Activated naive CD4-positive, alpha-beta T cell treated with anti-CD3 and anti-CD28 coated beads, Interleukin-2, amount 10 ng/mL, durations not matched to agents 7 days and 5 days (primary cell): ENCODE results near the gene HEPN1.

Experiments used
- CTCF ChIA-PET: fragments of 350-600 bp; sonication (Branson Sonifier 250); formaldehyde crosslinking; loops from one replicate; lab custom pipeline; 2021; ENCODE audit warnings: antibody characterized with exemption; lab: Charles Lee
- DNase-seq: peaks from one replicate; pipeline ENCODE4 v3.0.0-alpha.2; 2020
- H3K27ac Mint-ChIP-seq: one replicate; pipeline ENCODE4 v1.8.0; 2021; ENCODE audit warnings: mild to moderate bottlenecking, moderate library complexity, mixed read lengths
- H3K27me3 Mint-ChIP-seq: one replicate; pipeline ENCODE4 v1.8.0; 2021; ENCODE audit warnings: mild to moderate bottlenecking, mixed read lengths
- H3K36me3 Mint-ChIP-seq: one replicate; pipeline ENCODE4 v1.8.0; 2021; ENCODE audit warnings: mixed read lengths
- H3K4me1 Mint-ChIP-seq: one replicate; pipeline ENCODE4 v1.8.0; 2021; ENCODE audit warnings: mixed read lengths
- H3K4me3 Mint-ChIP-seq: one replicate; pipeline ENCODE4 v1.8.0; 2021; ENCODE audit warnings: mild to moderate bottlenecking, moderate library complexity, mixed read lengths
- H3K9me3 Mint-ChIP-seq: one replicate; pipeline ENCODE4 v1.8.0; 2021; ENCODE audit warnings: mixed read lengths

Gene HEPN1

DNA sequence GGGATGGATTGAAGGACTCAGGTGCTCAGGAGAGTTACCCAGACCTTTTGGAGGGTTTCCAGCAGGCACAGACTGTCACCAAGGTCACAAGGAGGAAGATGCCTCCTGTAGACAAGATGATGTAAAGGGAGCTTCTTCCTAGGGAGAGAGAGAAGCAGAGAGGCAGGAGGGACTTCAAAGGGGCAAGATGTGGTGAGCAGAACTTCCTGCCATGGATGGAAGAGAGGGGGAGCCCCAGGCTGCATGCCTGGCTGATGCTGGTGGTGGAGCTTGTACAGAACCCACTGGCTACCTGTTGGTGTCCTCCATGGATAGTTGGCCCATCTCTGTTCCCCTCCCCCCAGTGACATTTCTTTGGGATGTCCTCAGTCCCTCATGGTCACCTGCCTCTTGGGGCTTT lies 4.2 kb downstream of the HEPN1 start:
- peak; percentile 52 for DNase-seq
- Mint-ChIP-seq H3K27ac (no peak overlapping the region), H3K27me3 (peaks cover 25% of the 10 kb centered on the region), H3K9me3 (no peaks in the 10 kb centered on the region), H3K4me1 (peaks cover 23% of the 10 kb centered on the region), H3K4me3 (no peak overlapping the region), H3K36me3 (no peaks in the 10 kb centered on the region)
- CTCF ChIA-PET: interaction anchor here (0.6 to 1.8 kb wide), 4 partner anchors 11 to 219 kb away, joined by 3 to 6 read pairs (median 3); no protein-coding TSS in a partner anchor

DNA sequence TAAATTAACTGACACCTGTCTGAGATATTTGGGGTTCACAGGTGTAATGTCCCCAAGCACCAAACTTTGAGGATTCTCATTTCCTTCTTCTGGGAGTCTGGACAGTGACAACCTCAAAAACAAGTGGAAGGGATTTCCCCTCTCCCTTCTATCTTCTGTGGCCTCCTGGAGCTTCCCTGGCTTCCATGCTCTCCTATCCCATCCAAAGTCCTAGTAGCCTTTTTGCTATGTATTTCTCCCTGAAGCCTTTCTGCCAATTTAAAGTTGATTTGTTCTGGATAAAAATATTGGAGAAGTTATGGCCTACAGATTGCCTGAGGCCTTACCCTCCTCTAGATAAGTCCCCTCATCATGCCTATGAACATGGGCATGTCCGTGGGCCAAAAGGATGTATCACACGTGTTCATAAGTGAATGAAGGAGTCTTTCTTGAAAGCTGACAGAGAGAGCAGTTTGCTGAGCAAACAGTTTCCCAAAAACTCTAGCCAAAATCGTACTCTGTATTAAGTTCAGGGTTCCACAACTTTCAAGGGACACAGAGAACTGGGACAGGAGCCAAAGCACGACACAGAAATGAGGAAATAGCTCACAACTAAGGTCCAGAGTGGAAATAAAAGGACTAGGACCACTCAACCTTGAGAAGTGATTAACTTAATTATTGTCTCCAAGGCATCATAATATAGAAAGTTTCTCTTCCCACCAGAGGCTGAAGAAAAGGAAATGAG lies 10.1 kb downstream of the HEPN1 start:
- no peaks in the 10 kb centered on the region for H3K36me3 Mint-ChIP-seq
- peaks cover 25% of the 10 kb centered on the region for H3K4me1 Mint-ChIP-seq
- CTCF ChIA-PET: interaction anchor here (0.8 to 1.0 kb wide), 2 partner anchors 22 to 213 kb away, joined by 3 read pairs; no protein-coding TSS in a partner anchor
- peaks cover 7% of the 10 kb centered on the region for H3K27me3 Mint-ChIP-seq
- H3K27ac Mint-ChIP-seq: no peak overlapping the region
- no peak overlapping the region for H3K4me3 Mint-ChIP-seq
- no peak for DNase-seq
- no peaks in the 10 kb centered on the region for H3K9me3 Mint-ChIP-seq

DNA sequence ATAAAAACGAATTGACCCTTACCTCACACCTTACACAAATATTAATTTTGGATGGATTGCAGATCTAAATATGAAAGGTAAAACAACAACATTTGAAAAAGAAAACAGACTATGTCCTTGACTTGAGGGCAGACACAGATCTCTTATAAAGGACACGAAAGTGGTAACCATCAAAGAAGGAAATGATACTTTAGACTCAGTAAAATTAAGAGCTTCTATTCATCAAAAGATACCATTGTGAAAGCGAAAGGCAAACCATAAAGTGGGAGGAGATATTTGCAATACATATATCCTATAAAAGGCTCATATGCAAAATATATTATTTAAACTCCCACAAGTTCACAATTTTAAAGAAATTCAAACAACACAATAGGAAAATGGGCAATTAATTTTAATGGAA lies 11.7 kb downstream of the HEPN1 start:
- Mint-ChIP-seq H3K4me1 (peaks cover 24% of the 10 kb centered on the region), H3K9me3 (no peaks in the 10 kb centered on the region), H3K27me3 (peaks cover 3% of the 10 kb centered on the region), H3K36me3 (no peaks in the 10 kb centered on the region), H3K27ac (peak overlapping the region; percentile 77), H3K4me3 (peak overlapping the region; percentile 9)
- CTCF ChIA-PET: no interaction called here
- DNase-seq: no peak

DNA sequence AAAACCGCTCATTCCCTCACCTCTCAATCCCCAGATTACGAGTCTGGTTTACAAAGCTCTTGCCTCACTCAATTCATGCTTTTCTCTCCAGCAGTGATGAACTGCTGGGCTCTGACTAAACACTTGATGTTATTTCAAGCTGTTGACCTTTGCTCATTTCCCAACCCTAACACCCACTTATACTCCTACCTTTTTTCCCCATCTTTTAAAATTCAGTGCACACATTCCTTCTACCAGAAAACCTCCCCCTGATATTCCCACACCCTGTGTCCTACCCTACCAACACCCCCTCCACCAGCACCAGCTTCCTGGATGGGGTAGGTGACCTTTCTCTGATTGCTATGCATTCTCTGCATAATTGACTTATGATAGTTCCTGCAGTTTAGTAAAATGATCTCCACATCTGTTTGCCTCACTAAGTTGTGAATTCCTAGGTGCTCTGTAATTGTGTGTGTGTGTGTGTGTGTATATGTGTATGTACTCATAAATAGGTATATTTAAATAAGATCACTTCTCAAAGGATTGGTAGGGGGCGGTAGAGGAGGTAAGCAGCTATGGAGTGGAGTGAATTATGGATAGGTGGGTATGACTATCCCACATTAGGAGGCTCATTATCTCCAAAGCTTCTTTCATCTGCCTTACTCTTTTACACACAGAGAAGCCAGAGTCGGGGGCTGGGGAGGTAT lies 16.0 kb downstream of the HEPN1 start:
- Mint-ChIP-seq H3K4me1 (peaks cover 16% of the 10 kb centered on the region), H3K9me3 (no peaks in the 10 kb centered on the region), H3K36me3 (no peaks in the 10 kb centered on the region), H3K27ac (no peak overlapping the region), H3K4me3 (no peak overlapping the region), H3K27me3 (peaks cover 37% of the 10 kb centered on the region)
- DNase-seq: no peak
- CTCF ChIA-PET: interaction anchor here (0.6 to 1.9 kb wide), 5 partner anchors 12 to 97 kb away, joined by 3 to 10 read pairs (median 3); no protein-coding TSS in a partner anchor

DNA sequence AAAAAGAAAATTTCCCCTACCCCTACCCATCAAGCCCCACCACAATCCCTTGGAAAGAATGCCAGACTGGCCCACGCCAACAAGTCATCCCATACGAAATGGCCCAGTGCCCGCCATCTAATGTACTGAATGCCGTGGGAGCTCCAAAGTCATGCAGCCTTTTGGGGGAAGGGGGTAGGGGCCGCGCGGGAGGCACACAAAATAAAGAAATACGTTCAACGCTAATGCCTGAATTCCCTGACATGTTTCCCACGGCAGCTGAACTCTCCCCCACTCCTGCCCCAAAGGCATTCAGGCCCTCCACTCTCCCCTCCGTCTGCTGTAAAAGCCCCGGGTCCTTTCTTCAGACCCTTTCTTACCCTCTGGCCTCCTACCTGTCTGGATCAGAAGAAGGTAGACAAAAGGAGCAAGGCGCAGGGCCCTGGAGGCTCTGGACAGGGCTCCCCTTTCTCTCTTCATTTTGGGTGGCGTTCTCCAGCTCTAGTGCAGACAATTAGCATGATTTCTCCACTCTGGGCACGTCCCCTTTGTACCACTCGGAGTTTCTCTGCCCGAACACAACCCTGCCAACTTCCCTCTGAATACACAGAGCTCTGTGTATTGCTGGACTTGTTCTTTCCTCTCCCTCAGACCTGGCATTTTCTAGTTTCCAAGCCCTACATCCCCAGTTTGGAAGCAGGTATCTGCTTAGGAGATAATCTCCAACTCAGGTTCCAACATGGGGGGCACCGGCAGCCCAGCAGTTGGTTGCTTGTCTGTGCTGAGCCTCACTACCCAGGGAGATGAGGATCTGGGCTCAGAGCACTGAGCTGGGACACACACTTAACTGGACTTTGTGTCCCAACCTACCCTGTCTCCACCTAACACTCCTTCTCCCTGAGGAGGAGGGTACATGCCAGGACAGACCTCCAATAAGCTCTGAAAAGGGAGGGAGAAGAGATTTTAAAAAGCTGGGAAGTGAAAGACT lies 16.8 kb downstream of the HEPN1 start, which contains the start of gene HEPACAM:
Gene HEPACAM (minus strand): TSS at position 500 of the 967 bp plus-strand sequence. CDS start 41 bp downstream, at position 459.
- CTCF ChIA-PET: interaction anchor here (0.6 to 1.9 kb wide), 7 partner anchors 14 to 206 kb away, joined by 3 to 10 read pairs (median 4); partner anchors contain the start of gene CCDC15
- Mint-ChIP-seq H3K27ac (no peak within 1 kb of the TSS), H3K27me3 (peaks cover 42% of the 10 kb centered on the region), H3K4me1 (peaks cover 8% of the 10 kb centered on the region), H3K36me3 (no peaks in the 10 kb centered on the region), H3K4me3 (no peak within 1 kb of the TSS), H3K9me3 (no peaks in the 10 kb centered on the region)
- no peak for DNase-seq

DNA sequence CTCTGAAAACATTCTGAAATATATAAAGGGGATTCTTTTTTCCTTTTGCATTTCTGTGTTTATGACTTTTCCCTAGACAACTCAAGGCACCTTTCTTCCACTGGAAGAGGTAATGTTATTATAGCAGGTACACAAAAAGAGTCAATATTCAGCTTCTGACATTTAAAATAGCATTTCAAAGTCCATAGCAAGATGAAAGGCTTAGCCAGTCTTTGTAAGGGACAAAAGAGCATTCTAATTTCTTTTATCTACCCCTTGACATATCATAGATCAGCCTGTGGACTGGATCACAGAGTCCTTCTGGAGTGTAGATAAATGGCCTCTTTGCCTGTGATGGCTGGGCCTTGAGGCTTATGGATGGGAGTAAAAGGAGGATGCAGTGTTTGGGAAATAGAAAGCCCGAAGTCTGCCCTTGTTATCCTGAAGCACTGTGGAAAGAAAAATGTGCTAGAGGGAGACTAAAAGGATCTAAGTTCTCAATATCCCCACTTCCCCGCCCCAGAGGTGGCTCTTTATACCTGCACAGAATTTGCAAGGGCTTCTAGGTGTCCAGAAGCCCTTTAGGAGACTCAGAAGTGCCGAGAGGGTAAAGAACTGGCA lies 18.4 kb downstream of the HEPN1 start:
- H3K4me1 Mint-ChIP-seq: no peaks in the 10 kb centered on the region
- no peaks in the 10 kb centered on the region for H3K36me3 Mint-ChIP-seq
- DNase-seq: no peak
- peaks cover 42% of the 10 kb centered on the region for H3K27me3 Mint-ChIP-seq
- CTCF ChIA-PET: interaction anchor here (1.6 kb wide), 1 partner anchor 205 kb away, joined by 4 read pairs; no protein-coding TSS in a partner anchor
- H3K27ac Mint-ChIP-seq: no peak overlapping the region
- H3K4me3 Mint-ChIP-seq: no peak overlapping the region
- no peaks in the 10 kb centered on the region for H3K9me3 Mint-ChIP-seq

DNA sequence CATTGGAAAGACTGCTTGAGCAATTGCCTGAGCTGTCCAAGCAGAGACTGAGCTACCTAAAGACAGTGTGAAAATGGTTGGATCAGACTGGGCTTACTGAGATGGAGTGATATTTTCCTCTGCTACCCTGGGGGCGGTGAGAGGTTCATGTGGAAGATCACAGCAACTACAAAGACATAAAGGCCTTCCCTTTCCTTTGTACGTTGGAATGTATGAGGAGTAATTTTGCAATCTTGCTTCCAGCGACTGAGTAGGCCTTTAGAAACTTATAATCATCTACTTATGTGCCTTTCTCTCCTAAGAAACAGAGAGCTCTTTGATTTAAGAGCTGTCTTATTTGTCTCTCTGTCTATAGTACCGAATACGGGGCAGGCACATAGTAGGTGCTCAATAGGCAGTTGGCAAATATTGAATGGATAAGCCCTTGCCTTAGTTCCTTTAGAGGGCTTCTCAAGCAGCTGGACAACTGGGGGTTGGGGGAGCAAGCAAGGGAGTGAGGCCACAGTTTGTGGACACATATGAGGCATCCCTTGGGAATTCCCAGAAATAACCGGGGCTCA lies 19.2 kb downstream of the HEPN1 start:
- peaks cover 42% of the 10 kb centered on the region for H3K27me3 Mint-ChIP-seq
- no peak for DNase-seq
- H3K27ac Mint-ChIP-seq: no peak overlapping the region
- no peaks in the 10 kb centered on the region for H3K9me3 Mint-ChIP-seq
- no peak overlapping the region for H3K4me3 Mint-ChIP-seq
- CTCF ChIA-PET: no interaction called here
- H3K36me3 Mint-ChIP-seq: no peaks in the 10 kb centered on the region
- H3K4me1 Mint-ChIP-seq: peaks cover 4% of the 10 kb centered on the region

DNA sequence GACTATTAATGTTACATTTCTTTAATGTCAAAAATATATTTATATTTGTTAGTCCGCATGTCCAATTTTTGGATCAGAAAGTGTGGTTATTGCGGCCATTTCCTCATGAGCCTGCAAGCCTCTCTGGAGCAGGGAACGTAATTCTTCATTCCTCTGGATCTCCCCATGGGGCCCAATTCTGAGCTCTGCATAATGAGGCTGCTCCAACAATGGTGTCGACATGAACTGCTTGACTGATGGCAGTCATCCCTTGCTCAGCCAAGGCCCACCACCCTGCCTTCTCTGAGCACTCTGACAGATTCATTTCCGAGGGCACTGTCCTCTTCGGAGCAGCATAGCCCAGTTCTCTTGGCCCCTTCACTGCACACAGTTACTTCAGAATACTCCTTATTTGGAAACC lies 19.9 kb downstream of the HEPN1 start:
- no peak for DNase-seq
- Mint-ChIP-seq H3K27ac (no peak overlapping the region), H3K27me3 (peaks cover 42% of the 10 kb centered on the region), H3K9me3 (no peaks in the 10 kb centered on the region), H3K4me3 (no peak overlapping the region), H3K4me1 (peaks cover 10% of the 10 kb centered on the region), H3K36me3 (no peaks in the 10 kb centered on the region)
- CTCF ChIA-PET: no interaction called here

DNA sequence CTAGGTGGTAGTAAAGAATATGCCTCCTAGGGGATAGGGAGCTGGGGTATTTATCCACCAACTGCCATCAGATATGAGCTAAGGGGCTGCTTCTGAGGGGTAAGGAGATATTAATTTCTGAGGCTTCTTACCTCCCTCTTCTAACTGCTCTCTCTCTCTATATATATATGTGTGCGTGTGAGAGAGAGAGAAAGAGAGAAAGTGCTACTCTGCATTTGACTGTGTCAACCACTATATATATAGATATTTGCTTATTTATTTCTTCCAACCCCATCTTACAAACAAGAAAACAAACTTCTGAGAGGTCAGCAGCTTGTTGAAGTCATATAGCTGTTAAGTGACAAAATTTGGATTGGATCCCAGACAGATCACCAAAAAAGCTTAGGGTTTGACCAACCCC lies 22.7 kb downstream of the HEPN1 start:
- no peak for DNase-seq
- Mint-ChIP-seq H3K4me3 (no peak overlapping the region), H3K9me3 (no peaks in the 10 kb centered on the region), H3K27ac (no peak overlapping the region), H3K4me1 (peaks cover 13% of the 10 kb centered on the region), H3K36me3 (peaks cover 2% of the 10 kb centered on the region), H3K27me3 (peaks cover 30% of the 10 kb centered on the region)
- CTCF ChIA-PET: interaction anchor here (1.1 to 1.6 kb wide), 3 partner anchors 8 to 200 kb away, joined by 3 to 6 read pairs (median 4); no protein-coding TSS in a partner anchor

DNA sequence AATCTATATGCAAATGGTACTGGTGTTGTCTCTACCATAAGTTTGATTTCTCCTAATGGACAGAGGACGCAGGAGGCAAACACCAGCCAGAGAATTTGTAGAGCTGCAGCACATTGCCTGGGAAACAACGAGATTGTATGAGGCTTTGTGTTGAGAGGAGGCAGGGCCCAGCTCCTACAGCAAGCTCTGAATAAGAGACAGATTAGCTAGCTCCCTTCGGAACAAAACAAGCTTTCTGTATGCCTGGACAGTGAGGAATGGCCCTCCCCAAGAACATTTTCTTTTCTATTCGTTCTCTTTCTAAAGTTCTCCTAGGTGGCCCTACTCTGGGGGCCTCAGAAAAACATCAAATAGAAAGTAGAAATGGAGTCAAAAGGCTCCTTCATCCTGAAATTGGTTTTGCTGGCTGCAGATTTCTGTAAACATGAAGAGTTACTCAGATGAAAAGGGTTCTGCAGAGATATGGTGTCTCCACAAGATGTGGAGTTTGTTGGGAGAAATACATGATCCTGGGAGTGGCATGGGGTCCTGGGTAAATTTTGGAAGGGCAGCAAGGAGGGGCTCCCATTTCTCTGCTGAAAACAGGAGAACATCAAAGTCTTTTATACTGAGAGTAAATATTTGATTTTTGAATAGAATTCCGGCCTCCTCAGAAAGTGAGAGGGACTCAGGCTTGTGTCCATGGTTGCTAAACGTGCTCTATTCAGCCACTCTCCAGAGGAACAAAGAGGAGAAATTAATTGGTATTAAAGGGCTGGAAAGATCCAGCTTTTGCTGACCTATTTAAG lies 23.6 kb downstream of the HEPN1 start:
- CTCF ChIA-PET: interaction anchor here (1.6 kb wide), 1 partner anchor 199 kb away, joined by 6 read pairs; no protein-coding TSS in a partner anchor
- Mint-ChIP-seq H3K36me3 (peaks cover 2% of the 10 kb centered on the region), H3K27me3 (peaks cover 22% of the 10 kb centered on the region), H3K9me3 (peaks cover 2% of the 10 kb centered on the region), H3K27ac (no peak overlapping the region), H3K4me1 (peaks cover 13% of the 10 kb centered on the region), H3K4me3 (no peak overlapping the region)
- DNase-seq: no peak

DNA sequence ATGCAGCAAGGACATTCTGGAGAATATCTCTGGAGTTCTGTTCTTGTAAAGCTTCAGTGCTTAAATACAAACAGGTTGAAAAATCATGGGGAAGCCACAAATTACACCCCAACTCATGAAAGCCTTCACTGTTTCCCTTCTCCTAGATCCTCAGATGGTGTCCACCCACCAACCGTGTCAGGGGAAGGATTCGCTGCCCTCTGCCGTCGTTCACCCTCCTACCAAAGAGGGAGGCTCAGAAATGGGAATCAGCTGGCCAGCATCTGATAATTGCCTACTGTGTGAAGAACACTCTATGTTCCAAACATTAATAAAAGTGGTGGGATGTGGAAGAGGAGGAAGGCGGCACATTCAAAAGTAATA lies 24.2 kb downstream of the HEPN1 start:
- Mint-ChIP-seq H3K4me1 (peaks cover 15% of the 10 kb centered on the region), H3K9me3 (peaks cover 8% of the 10 kb centered on the region), H3K27ac (no peak overlapping the region), H3K4me3 (no peak overlapping the region), H3K27me3 (peaks cover 16% of the 10 kb centered on the region), H3K36me3 (peaks cover 8% of the 10 kb centered on the region)
- DNase-seq: no peak
- CTCF ChIA-PET: interaction anchor here (0.9 kb wide), 1 partner anchor 199 kb away, joined by 3 read pairs; no protein-coding TSS in a partner anchor

DNA sequence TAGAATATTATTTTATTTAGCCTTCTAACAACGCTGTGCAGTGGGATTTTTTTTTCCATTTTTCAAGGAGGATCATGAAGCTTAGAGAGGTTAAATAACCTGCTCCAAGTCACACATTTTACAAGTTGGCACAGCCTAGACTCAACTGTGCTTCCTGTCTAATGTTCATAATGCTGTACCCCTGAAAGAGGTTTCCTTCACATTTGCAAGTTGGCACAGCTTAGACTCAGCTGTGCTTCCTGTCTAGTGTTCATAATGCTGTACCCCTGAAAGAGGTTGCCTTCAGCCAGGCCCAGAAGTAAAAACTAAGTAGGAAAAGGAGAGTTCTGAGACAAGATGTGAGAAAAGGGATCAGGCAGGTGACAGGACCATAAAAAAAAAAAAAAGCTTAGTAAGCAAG lies 24.7 kb downstream of the HEPN1 start:
- Mint-ChIP-seq H3K4me3 (no peak overlapping the region), H3K4me1 (peaks cover 19% of the 10 kb centered on the region), H3K27ac (no peak overlapping the region), H3K27me3 (peaks cover 13% of the 10 kb centered on the region), H3K9me3 (peaks cover 12% of the 10 kb centered on the region), H3K36me3 (peaks cover 13% of the 10 kb centered on the region)
- CTCF ChIA-PET: interaction anchor here (0.9 kb wide), 1 partner anchor 199 kb away, joined by 3 read pairs; no protein-coding TSS in a partner anchor
- DNase-seq: no peak
